ENCODE data around the gene SLCO1B3. TPM values are rescaled to one million over a fixed set of nuclear protein-coding genes. Genes with fewer than 3 reads are reported as not detected.

SLCO1B3 gene
- total RNA-seq, 1 experiment from 2014 or later, result not detected

- no peak overlapping the region for H3T11ph ChIP-seq (ENCODE audit: low read length)
- no peak overlapping the region for H2BK12ac ChIP-seq (ENCODE audit: insufficient read length, low read depth, low read length)
- DNase-seq, result no peak
- no peak overlapping the region for H3K14ac ChIP-seq (ENCODE audit: insufficient read depth, low read length)
- H3K4ac ChIP-seq (ENCODE audit: low read depth, low read length), result no peak overlapping the region
- no peak overlapping the region for H2BK5ac ChIP-seq (ENCODE audit: insufficient read length, low read length)
- Mint-ChIP-seq H3K4me1 (no peaks in the 10 kb centered on the region), H3K4me3 (no peak overlapping the region), H3K9me3 (peaks cover 5% of the 10 kb centered on the region in 2 experiments; a peak in 2 of 5 replicates), H3K27me3 (ENCODE audit: low read depth) (no peaks in the 10 kb centered on the region), H3K27ac (no peak overlapping the region), H3K36me3 (ENCODE audit: insufficient read depth in 1 of 3, low read depth in 3 of 3) (peaks cover 0 to 4% (median 2%) of the 10 kb centered on the region in 3 experiments; a peak in 2 of 7 replicates)
- H2AK5ac ChIP-seq (ENCODE audit: insufficient read length, low read length), result no peak overlapping the region
- TF ChIP-seq CTCF (conservative IDR thresholded peaks at IDR 0.05), result no peak
- no peaks in the 10 kb centered on the region for H3K79me1 ChIP-seq (ENCODE audit: insufficient read depth, low read depth, low read length, poor library complexity, severe bottlenecking)
- H3K9ac ChIP-seq (ENCODE audit: extremely low read depth, insufficient read length, low read length), result no peak overlapping the region
- no peak overlapping the region for H4K5ac ChIP-seq (ENCODE audit: insufficient read length, low read depth, low read length)
- H3K79me2 ChIP-seq (ENCODE audit: insufficient read depth, low read length), result no peaks in the 10 kb centered on the region
- H3K4me2 ChIP-seq (ENCODE audit: insufficient read depth, insufficient read length, low read length), result no peak overlapping the region
- no peak overlapping the region for H3K18ac ChIP-seq (ENCODE audit: insufficient read length, low read depth, low read length)
- H2BK15ac ChIP-seq (ENCODE audit: low read depth, low read length), result no peak overlapping the region
- H2BK20ac ChIP-seq (ENCODE audit: low read depth, low read length, poor library complexity, severe bottlenecking), result no peak overlapping the region
- no peak overlapping the region for H4K91ac ChIP-seq (ENCODE audit: insufficient read length, low read depth, low read length)
- no peaks in the 10 kb centered on the region for H3K23me2 ChIP-seq (ENCODE audit: insufficient read length, low read depth, low read length, poor library complexity, severe bottlenecking)
- no peak overlapping the region for H4K8ac ChIP-seq (replicated peaks; ENCODE audit: insufficient read length, low read depth, low read length)
- no peaks in the 10 kb centered on the region for H3K9me3 ChIP-seq (ENCODE audit: control insufficient read depth, low read depth, low read length)
- no peaks in the 10 kb centered on the region for H4K20me1 ChIP-seq (ENCODE audit: control insufficient read depth, insufficient read depth, insufficient read length)
- no CpG with 5 or more reads among the region's 1 CpG for WGBS (ENCODE audit: extremely low coverage, insufficient read length, low lambda C conversion rate)
- H3K23ac ChIP-seq (ENCODE audit: insufficient read length, low read depth, low read length), result no peak overlapping the region
- H2AFZ ChIP-seq (ENCODE audit: low read length), result no peak overlapping the region
- no peak overlapping the region for H3K56ac ChIP-seq (ENCODE audit: insufficient read length, low read depth, low read length)
- H3K27ac ChIP-seq (ENCODE audit: insufficient read length, low read depth, low read length), result no peak overlapping the region
- H2BK120ac ChIP-seq (ENCODE audit: low read depth, low read length, poor library complexity, severe bottlenecking), result no peak overlapping the region
- no peaks in the 10 kb centered on the region for H3K27me3 ChIP-seq (ENCODE audit: insufficient read depth, low read length)
- no peaks in the 10 kb centered on the region for H3K4me1 ChIP-seq (ENCODE audit: insufficient read depth, low read length)
Measured at GRCh38 chr12:20805921-20806320, 4.6 kb upstream of the SLCO1B3 start.

Measured in H9 (cell line).